Esophagus squamous epithelium (tissue), 4 donors: ENCODE results near the gene CDK8.

Experiments
- CTCF ChIP-seq, 6 experiments: fragments of 450-650 bp in 4 of 6; fragments of 200-600 bp in 2 of 6; sonication (generic) in 2 of 6; IDR thresholded peaks; one replicate each; pipeline ENCODE4 v1.5.1; 2016 to 2019; ENCODE audit warnings: antibody characterized with exemption in 6 of 6, mild to moderate bottlenecking in 4 of 6, moderate library complexity in 4 of 6
- POLR2A ChIP-seq, 4 donors: fragments of 450-650 bp; IDR thresholded peaks; one replicate each; pipeline ENCODE4 v1.6.1; 2017; ENCODE audit warnings: antibody characterized with exemption in 4 of 4, mild to moderate bottlenecking in 4 of 4, moderate library complexity in 3 of 4

- TF ChIP-seq POLR2A (IDR thresholded peaks at IDR 0.05) (no peak), CTCF (IDR thresholded peaks at IDR 0.05) (no peak)
These were observed 40.6 kb upstream of the CDK8 start for GRCh38 chr13:26213345-26213744.
